Type B pancreatic cell (in vitro differentiated cells): ENCODE data around the gene SLC7A8. TPM values are rescaled to one million over a fixed set of nuclear protein-coding genes. Genes with fewer than 3 reads are reported as not detected.

Experiments used
- DNase-seq: peaks from one replicate; pipeline ENCODE4 v3.0.0; 2021; ENCODE audit warnings: mixed read lengths; ENCODE audit not compliant: unreplicated experiment; ENCODE audit errors: extremely low spot score
- H3K27ac Mint-ChIP-seq: 2 replicates; pipeline ENCODE4 v1.8.0; 2021; ENCODE audit warnings: mild to moderate bottlenecking, mixed read lengths
- H3K27me3 Mint-ChIP-seq: 2 replicates; pipeline ENCODE4 v1.8.0; 2021; ENCODE audit warnings: mixed read lengths
- H3K36me3 Mint-ChIP-seq: 2 replicates; pipeline ENCODE4 v1.8.0; 2021; ENCODE audit warnings: mixed read lengths
- H3K4me1 Mint-ChIP-seq: one replicate; pipeline ENCODE4 v1.8.0; 2021; ENCODE audit warnings: mixed read lengths; ENCODE audit not compliant: unreplicated experiment
- H3K4me3 Mint-ChIP-seq: 2 replicates; pipeline ENCODE4 v1.8.0; 2021; ENCODE audit warnings: mild to moderate bottlenecking, mixed read lengths
- H3K9me3 Mint-ChIP-seq: 2 replicates; pipeline ENCODE4 v1.8.0; 2021; ENCODE audit warnings: mixed read lengths
- CTCF ChIP-seq: fragments of 200-600 bp; sonication (generic); conservative IDR thresholded peaks from 2 replicates; pipeline ENCODE4 v1.5.0; 2021; ENCODE audit warnings: antibody characterized with exemption, mild to moderate bottlenecking
- total RNA-seq: library from RNA; stranded (reverse); gene quantifications from 2 replicates; pipeline ENCODE4 v1.2.1, GENCODE V29; 2021; ENCODE audit warnings: low replicate concordance

SLC7A8 gene
- total RNA-seq, 1 donor from 2014 or later, result 56.1 TPM

GRCh38 chr14:23162800-23163199, 20.7 kb downstream of the SLC7A8 start:
- H3K4me1 Mint-ChIP-seq, result peaks cover 35% of the 10 kb centered on the region
- peaks cover 17% of the 10 kb centered on the region for H3K36me3 Mint-ChIP-seq
- no peak for TF ChIP-seq CTCF
- no peak overlapping the region for H3K4me3 Mint-ChIP-seq
- no peak overlapping the region for H3K27ac Mint-ChIP-seq
- no peaks in the 10 kb centered on the region for H3K9me3 Mint-ChIP-seq
- no peaks in the 10 kb centered on the region for H3K27me3 Mint-ChIP-seq
- DNase-seq, result no peak

GRCh38 chr14:23162005-23162404, 21.5 kb downstream of the SLC7A8 start:
- H3K4me3 Mint-ChIP-seq, result no peak overlapping the region
- peaks cover 20% of the 10 kb centered on the region for H3K36me3 Mint-ChIP-seq
- H3K9me3 Mint-ChIP-seq, result no peaks in the 10 kb centered on the region
- H3K27ac Mint-ChIP-seq, result no peak overlapping the region
- TF ChIP-seq CTCF, result no peak
- H3K4me1 Mint-ChIP-seq, result peaks cover 31% of the 10 kb centered on the region
- no peaks in the 10 kb centered on the region for H3K27me3 Mint-ChIP-seq
- DNase-seq, result no peak

GRCh38 chr14:23160924-23161522, 22.4 kb downstream of the SLC7A8 start:
- peaks cover 31% of the 10 kb centered on the region for H3K4me1 Mint-ChIP-seq
- TF ChIP-seq CTCF, result no peak
- peaks cover 16% of the 10 kb centered on the region for H3K36me3 Mint-ChIP-seq
- H3K4me3 Mint-ChIP-seq, result peak overlapping the region; percentile 46
- DNase-seq, result no peak
- no peaks in the 10 kb centered on the region for H3K9me3 Mint-ChIP-seq
- H3K27me3 Mint-ChIP-seq, result no peaks in the 10 kb centered on the region
- H3K27ac Mint-ChIP-seq, result peak overlapping the region; percentile 77

- Mint-ChIP-seq H3K9me3 (no peaks in the 10 kb centered on the region), H3K4me3 (no peak overlapping the region), H3K4me1 (peaks cover 31% of the 10 kb centered on the region), H3K27ac (no peak overlapping the region), H3K27me3 (no peaks in the 10 kb centered on the region), H3K36me3 (peaks cover 12% of the 10 kb centered on the region)
- DNase-seq, result no peak
- TF ChIP-seq CTCF, result no peak
Measured at GRCh38 chr14:23159532-23159931, 23.9 kb downstream of the SLC7A8 start.

- no peak for TF ChIP-seq CTCF
- DNase-seq, result no peak
- H3K27me3 Mint-ChIP-seq, result no peaks in the 10 kb centered on the region
- H3K36me3 Mint-ChIP-seq, result peaks cover 12% of the 10 kb centered on the region
- peaks cover 34% of the 10 kb centered on the region for H3K4me1 Mint-ChIP-seq
- no peaks in the 10 kb centered on the region for H3K9me3 Mint-ChIP-seq
- no peak overlapping the region for H3K4me3 Mint-ChIP-seq
- no peak overlapping the region for H3K27ac Mint-ChIP-seq
Measured at GRCh38 chr14:23158779-23159178, 24.7 kb downstream of the SLC7A8 start.
